Mammary epithelial cell (primary cell): ENCODE data around the gene GALNT4.

Source experiments
- EZH2 ChIP-seq: IDR thresholded peaks from 2 replicates; pipeline ENCODE4 v1.6.1; 2012; ENCODE audit warnings: low read length, inconsistent platforms, borderline replicate concordance
- TF ChIP-seq, protein P1 (sequence below), 2 donors: IDR thresholded peaks in 1 of 2; conservative IDR thresholded peaks in 1 of 2; 2 replicates each; pipeline ENCODE4 v1.5.1; 2011 to 2012; ENCODE audit warnings: inconsistent platforms in 2 of 2, low read length in 2 of 2, mild to moderate bottlenecking in 2 of 2, control low read depth in 1 of 2, low read depth in 1 of 2; ENCODE audit not compliant: insufficient read depth in 1 of 2; ENCODE audit errors: extremely low read depth in 1 of 2

DNA sequence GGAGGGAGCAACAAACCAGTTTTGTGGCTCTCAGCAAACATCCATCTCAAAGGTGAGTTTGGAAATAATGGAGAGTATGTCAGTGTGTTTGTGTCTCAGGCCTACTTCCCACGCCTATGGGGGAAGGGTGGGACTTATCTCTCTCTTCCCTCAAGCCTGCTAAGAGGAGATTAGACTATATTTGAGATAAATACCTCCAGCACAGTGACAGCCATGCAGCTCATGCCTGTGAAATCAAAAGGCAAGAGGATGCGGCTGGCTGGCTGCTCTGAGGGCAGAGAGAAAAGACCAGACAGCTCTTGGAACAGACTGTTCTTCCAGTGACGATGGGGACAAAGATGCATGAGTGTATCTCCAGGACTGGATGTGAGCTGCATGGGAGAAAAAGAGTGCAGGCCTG is 16.0 kb upstream of the GALNT4 start:
- TF ChIP-seq, protein P1, sequence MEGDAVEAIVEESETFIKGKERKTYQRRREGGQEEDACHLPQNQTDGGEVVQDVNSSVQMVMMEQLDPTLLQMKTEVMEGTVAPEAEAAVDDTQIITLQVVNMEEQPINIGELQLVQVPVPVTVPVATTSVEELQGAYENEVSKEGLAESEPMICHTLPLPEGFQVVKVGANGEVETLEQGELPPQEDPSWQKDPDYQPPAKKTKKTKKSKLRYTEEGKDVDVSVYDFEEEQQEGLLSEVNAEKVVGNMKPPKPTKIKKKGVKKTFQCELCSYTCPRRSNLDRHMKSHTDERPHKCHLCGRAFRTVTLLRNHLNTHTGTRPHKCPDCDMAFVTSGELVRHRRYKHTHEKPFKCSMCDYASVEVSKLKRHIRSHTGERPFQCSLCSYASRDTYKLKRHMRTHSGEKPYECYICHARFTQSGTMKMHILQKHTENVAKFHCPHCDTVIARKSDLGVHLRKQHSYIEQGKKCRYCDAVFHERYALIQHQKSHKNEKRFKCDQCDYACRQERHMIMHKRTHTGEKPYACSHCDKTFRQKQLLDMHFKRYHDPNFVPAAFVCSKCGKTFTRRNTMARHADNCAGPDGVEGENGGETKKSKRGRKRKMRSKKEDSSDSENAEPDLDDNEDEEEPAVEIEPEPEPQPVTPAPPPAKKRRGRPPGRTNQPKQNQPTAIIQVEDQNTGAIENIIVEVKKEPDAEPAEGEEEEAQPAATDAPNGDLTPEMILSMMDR (conservative IDR thresholded peaks at IDR 0.05 in 1 of 2, IDR thresholded peaks at IDR 0.05 in 1 of 2; ENCODE audit: extremely low read depth in 1 of 2, insufficient read depth in 1 of 2, low read depth in 1 of 2, low read length in 2 of 2): no peak
- TF ChIP-seq EZH2: no peak
